OCI-M2 (cell line): ENCODE measurements around the gene DISC1.
"Not testable (repeated sequence)": the region's sequence is repeated elsewhere in the genome, so short reads cannot be mapped to it uniquely, and the experiment has no call there.

Experiments used
- DNase-seq: peaks from one replicate; lab custom pipeline; 2025; ENCODE audit not compliant: unreplicated experiment; lab: John Stamatoyannopoulos, UW

The DISC1 gene

DNA sequence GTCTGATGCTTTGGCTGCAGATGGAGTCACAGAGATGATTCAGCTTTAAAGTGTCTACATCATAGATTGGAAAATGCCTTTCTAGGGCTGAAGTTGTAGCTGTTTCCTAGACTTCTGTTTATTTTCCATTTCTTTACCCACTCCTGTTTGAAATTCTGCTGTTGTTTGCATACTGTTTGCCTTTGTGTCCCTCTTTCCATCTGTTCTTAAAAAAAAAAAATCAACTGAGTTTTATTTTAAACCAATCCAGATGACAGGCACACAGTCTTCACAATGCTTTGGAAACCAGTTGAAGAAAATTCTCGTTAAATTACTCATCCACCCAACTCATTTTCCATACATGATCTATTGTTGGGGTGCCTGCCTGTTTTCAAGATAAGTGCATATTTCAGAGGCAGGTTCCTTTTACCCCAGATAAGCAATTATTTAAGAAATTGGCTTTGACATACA, 245.9 kb downstream of the DISC1 start:
- DNase-seq = no peak

DNA sequence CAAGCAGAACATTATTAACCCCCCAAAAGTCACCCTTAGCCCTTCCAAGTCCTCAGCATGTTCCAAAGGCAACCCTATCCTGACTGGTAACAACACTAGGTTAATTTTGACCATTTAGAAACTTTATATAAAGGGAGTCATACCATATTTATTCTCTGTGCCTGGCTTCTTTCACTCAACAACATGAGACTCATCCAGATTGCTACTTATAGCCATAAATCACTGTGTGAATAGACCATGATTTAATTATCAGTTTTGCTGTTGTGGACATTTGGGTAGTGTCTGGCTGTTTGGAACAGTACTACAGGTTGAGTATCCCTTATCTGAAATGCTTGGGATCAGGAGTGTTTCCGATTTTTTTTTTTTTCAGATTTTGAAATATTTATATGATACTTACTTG, 252.1 kb downstream of the DISC1 start:
- no peak for DNase-seq

DNA sequence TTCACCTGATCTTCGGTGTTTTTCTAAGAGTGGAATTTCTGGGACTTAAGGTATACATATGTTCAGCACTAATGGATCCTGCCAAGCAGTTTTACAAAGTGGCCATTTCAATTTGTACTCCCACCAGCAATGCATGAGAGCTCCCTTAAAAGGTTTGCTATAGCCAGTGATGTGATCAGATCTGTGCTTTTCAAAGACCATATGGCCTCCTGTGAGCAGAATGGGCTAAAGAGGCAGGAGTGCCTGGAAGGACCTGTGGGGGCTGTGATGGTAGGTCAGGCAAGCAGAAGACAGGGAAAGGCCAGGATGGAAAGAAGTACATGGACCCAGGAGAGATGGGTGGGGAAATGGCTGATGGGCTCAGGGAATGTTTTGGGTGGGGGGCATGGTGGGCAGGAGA, 252.7 kb downstream of the DISC1 start:
- no peak for DNase-seq

DNA sequence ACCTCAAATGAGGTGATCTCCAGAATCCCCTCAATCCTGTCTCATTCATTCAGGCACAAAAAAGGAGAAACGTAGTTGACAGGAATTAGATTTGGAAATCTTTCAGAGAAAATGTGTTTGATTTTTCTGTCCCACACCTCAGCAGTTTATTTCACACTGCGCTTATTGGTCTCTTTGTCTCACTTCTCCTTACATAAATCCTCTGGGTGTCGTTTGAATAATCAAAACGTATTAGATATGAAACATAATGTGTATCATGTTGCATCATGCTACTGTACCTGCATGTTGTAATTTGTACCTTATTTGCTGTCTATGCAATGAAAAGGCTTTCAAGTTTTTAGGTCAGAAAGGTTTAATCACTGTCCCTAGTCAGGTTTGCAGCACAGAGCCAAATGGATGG, 255.7 kb downstream of the DISC1 start:
- no peak for DNase-seq

DNA sequence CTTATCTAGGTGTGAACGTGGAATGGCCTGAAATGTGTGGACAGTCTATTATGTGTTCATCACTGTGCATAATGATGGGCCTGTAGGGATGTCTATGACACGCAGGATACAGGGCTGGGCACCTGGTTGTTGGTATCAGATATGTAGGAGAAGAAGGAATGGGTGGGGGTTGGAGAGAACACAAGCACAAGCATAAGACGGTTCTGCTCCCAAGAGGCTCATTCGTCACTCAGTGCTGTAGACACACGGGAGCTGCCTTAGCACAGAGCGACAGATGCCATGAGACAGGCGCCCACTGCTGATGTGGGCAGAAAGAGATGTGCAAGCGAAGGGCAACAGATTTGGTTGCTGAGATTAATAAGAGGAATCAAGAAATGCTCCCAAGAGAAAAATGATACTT, 256.2 kb downstream of the DISC1 start:
- DNase-seq = no peak

DNA sequence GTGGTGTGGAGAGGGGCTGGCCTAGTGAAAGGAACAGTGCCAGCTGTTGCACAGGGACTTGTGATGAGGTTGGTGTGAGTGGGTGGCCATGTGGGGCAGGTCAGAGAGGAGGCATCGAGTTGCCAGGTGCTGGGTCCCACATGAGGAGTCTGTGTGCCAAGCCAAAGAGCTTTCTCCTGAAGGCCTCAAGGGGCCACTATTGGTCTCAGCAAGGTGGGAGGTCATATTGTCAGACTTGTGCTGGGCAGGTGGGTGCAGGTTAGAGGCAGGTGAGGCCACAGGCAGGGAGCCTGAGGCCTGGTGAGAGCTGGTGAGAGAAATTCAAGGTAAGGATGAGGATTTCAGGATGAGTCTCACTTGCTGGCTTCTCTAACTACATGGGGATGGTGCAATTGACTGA, 256.8 kb downstream of the DISC1 start:
- no peak for DNase-seq

DNA sequence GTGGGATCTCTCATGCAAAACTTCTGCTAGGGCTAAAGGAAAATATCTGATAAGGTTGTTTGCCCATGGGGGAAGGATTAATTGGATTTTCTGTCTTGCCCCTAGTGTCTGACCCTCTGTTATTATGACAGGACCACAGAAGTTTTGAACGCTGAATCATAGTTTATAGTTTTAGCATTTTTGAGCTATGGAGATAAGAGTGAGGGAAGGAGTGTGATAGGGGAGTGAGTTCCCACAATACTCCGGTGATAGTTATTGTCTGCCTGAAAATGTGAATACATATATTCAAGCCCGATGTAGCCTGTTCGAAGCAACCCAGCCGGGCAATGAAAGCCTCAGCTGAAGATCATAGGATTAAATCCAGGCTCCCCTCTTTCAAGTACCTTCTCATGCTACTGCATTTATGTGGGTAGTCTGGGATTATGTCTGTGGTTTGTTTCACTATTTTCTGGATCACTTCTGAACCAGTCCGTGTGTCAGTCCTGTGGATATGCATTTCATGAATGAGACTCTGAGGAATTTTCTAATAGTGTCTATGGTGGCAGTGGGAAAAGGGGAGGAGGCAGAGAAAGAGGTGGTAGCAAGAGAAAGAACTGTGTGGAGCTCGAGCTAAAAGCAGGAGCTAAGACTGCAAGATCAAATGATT, 258.7 kb downstream of the DISC1 start:
- no peak for DNase-seq

DNA sequence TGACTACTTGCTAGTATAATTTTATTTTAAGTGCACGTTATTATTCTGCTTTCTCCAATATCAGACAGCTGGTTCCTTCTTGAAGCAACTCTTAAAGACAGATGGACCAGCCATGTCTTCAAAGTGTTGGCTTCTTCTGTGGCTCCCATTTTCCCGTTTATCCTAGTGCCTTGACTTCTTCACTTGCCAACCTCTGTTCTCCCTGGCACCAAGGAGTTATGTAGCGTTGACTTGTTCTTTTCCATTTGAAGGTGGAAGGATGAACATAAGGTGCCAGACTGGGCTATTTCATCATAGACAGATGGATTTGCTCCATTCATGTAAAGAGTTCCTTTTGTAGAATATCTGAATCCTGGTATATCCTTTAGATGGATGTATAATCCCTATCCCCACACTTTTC, 260.6 kb downstream of the DISC1 start:
- DNase-seq = no peak

DNA sequence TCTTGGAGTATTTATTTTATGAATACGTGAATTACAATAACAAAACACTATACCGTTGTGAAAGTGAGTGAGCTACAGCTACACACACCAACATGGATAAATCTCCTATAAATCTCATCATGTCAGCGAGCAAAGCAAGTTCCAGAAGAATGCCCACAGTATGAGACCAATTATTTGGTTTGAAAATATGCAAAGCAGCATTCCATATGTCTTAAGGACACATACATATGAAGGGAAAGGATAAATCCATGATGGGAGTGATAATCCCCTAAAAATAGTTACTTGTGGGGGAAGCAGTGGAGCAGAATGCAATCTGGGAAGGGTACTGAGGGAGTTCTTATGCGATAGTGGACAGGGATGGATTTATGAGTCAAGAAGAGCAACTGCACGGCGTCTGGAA, 261.3 kb downstream of the DISC1 start:
- DNase-seq = no peak

DNA sequence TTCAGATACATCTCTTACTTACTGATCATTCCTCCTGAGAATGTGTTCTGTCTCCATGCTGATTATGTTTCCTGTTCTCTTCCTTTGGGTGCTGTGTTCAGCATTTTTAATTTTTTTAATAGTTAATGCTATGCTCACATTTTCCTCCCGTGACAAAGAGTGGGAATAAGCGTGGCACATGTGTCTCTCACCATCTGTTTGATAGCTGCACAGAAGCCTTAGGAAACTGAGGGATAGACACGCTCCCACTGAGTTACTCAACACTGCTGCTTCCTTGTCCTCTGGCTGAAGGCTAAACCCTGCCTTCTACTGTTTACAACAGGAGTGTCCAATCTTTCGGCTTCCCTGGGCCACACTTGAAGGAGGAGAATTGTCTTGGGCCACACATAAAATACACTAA, 264.2 kb downstream of the DISC1 start:
- DNase-seq = no peak

DNA sequence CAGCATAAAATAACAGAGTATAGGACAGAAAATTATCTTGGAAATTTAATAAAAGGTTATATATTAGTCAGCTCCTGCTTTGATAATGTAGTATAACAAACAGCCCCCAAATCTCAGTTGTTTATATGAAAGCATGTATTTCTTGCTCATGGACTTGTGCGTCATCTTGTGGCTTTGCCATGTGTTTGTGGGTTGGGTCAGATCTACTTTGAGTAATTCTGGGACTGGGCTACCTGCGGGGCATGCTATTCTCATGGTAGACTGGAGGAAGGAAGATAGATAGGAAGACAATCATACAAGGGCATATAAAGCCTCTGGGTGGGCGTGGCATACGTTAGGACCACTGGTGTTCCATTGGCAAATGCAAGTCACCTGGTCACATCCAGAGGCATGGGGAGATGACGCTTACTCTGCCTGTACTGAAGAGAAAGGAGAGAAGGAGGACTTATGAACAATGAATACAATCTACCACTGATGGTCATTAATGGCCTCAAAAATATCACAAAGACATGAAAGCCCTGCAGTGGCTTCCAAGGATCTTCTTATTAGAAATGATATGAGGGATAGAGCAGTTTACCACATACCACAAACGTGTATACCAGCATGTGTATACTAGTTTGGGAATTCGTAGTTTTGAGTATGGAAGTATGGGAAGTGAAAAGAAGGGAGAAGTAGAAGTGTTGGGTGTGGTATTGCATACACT, 267.0 kb downstream of the DISC1 start:
- DNase-seq = no peak

DNA sequence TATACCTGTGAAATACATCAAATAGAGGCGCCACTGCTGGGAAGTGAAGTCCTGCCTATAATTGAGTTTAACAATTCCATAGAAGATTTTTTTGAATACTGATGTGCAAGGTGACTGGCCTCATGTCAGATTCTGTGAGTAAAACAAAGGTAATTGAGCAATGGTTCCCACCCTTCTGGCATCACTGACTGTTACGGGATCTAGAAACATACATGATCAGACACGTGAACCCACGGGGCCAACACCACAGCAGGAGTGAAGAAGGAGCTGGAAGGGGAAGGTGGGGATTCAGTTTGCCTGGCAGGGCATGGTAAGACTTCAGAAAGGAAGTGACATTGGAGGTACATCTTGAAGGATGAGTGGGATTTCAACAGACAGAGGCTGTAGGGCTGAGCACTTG, 270.2 kb downstream of the DISC1 start:
- no peak for DNase-seq

DNA sequence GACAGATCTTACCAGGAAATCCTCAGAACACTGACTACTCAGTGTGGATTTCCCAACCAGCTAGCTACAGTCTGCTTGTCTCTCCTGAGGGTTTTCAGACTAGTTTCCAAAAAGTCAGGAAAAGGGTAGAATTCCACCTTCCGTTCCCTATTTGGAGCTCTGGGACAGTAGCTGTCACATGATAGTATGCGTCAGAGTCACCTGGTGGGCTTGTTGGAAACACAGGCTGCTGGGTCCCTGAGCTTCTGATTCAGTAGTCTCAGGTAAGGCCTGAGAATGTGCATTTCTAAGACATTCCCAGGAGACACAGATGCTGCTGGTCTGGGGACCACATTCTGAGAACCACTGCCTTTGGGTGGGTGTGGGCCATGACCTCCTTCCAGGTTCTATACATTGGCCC, 272.5 kb downstream of the DISC1 start:
- no peak for DNase-seq

DNA sequence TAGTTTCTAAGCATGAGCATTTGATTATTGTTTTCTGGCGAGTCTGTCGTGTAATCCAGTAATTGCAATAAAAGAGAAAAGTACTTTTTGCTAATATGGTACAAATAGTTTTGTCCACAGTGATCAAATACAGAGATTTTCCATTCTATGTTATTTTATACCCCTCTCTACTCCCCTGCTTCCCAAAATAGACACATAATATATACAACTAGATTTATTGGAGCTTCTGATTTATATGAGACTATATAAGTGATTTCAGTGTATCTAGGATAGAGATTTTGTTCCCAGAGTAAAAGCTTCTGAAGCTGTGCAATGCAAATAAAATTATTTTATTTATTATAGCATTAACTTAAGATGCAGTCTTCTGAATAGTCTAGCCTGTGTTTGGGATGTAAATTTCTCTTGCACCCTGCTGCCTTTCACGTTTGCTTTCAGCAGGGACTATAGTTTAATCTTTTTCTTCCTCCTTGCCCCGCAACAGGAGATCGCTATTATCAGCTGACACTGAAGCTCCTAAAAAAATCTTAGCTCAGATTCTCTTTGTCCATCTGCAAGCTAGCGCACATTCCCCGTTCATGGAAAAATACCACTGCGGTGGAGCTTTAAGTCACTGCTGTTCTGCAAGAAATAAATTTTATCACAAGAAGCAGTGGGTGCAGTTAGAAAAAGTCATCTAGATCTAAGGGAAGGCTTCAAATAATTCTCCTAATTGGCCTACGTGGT, 273.3 kb downstream of the DISC1 start:
- no peak for DNase-seq

DNA sequence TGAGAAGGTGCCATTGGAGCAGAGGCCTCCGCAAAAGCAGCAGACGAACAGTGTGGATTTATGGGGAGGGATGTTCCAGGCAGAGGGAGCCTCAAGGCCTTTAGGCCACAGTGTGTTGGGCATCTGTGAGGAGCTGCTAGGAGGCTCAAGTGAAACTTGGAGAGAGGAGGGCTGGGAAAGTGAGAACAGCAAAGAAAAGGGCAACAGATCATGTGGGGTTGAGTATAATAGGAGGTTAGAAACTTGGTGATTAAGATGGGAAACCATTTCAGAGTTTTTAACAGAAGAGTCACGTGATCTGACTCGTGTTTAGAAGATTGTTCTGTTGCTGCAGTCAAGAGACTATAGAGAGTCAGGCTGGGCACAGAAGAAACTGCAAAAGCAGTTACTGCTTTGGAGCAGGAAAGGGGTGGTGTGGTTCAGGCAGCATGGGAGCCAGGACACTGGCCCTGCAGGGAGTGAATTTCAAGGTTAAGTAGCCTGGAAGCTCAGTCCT, 277.0 kb downstream of the DISC1 start:
- no peak for DNase-seq

DNA sequence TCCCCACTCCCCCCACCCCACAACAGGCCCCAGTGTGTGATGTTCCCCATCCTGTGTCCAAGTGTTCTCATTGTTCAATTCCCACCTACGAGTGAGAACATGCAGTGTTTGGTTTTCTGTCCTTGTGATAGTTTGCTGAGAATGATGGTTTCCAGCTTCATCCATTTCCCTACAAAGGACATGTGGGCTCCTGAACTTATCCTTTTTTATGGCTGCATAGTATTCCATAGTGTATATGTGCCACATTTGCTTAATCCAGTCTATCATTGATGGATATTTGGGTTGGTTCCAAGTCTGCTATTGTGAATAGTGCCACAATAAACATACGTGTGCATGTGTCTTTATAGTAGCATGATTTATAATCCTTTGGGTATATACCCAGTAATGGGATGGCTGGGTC, 280.7 kb downstream of the DISC1 start:
- not testable (repeated sequence) for DNase-seq

DNA sequence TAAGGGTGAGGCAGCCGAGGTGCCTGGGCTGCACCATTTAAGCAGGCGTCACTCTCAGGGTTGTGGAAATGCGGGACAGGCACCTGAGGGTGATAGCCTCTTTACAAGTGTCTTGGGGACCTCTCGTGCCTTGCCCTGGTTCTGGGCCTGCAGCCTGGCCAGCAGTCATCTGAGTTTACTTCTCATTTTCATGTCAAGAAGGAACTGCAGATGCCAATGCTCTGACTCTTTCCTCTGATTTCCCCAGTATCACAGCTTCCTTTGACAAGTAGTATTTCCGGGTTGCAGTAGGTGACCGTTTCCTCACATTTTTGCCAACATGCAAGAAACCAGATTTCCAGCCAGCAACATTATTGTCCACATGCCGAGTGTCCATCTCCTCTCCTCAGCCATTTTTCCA, 286.9 kb downstream of the DISC1 start:
- no peak for DNase-seq

DNA sequence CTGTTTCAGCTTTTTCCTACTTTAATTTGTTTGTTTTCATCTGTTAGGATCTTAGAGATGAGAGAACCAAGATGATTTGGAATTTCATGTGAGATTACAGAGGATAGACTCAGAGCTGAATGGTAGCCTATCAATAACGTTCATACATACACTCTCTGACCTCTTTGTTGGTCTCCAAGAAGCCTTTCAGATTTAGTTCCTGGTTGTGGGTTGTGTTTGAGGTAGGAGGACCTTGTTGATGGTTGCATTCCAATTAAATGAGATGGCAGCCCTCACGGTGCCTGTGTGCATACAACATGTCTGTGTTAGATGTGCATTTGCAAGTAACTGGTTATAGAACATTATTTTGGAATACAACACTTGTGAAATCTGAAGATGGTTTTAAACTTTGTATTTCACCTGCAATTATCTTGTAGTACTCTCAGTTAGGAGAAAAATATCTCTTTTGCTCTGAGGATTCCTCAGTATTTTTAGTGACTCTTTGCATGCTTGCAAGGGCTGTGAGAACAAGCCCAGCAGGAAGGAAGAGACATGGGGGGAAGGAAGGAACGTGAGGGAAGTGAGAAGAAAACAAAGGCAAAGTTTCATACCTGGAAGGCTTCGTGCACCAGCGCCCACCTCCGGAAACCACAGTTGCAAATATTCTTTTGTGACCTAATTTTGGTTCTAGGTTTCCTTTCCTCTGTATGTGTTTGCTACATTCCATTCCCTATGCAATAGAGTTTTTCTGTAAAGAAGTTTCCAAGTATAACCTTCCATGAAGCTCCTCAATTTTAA, 291.8 kb downstream of the DISC1 start:
- DNase-seq = no peak

DNA sequence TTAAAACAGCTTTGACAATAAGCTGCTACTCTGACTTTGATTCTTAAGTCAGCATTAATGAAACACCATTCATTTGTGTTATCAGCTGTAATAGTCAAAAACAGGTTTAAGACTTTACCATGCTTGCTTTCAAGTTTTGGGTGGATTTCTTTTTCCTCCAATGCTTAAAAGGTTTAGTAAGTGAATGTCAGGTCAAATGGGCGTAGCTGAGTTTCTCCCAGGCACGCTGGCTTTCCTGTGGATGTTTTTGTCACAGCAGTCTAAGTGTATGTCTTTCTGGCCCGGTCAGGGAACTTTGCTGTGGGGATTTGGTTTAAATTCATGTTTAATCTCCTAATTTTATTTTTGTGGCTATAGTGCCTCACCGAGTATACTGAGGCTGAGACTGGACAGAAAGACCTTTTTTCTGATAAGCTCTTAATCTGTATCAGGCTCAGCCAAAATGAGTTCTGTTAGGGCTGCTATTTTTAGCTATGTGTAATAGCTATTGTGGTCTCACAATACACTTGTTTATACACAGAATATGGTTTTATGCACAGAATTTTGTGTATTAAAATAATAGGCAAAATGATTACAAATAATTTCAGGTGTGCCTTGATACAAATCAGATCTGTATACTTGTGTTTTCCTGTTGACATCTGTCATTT, 292.8 kb downstream of the DISC1 start:
- no peak for DNase-seq

DNA sequence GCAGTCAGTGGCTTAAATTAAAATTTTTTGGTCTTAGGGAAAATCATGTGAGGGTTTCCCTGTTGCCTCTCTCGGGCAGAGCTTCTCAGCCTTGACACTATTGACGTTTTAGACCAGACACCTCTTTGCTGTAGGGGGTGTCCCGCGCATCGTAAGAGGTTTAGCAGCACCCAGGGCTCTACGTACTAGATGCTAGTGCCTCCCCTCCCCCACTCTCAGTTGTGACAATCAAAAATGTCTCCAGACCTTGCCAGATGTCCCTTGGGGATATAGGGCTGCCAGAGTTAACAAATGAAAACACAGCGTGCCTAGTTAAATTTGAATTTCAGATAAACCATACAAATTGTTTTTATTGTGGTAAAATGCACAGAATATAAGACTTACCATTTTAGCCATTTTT, 293.3 kb downstream of the DISC1 start:
- DNase-seq = no peak
